B cell (primary cell): Measurements from ENCODE around the gene DCAF4. TPM values are rescaled to one million over a fixed set of nuclear protein-coding genes. Genes with fewer than 3 reads are reported as not detected.

Experiments
- ATAC-seq: fragments of 200-7000 bp; cut with Tn5 transposase; one replicate; pipeline ENCODE4 v1.10.0; 2021; ENCODE audit warnings: low read depth, mild to moderate bottlenecking, moderate number of reproducible peaks, moderate library complexity
- CTCF ChIA-PET: fragments of 350-600 bp; sonication (Branson Sonifier 250); formaldehyde crosslinking; loops from one replicate; lab custom pipeline; 2021; ENCODE audit warnings: antibody characterized with exemption, inconsistent platforms; lab: Charles Lee
- POLR2A ChIA-PET: fragments of 350-600 bp; sonication (Branson Sonifier 250); formaldehyde crosslinking; loops from one replicate; lab custom pipeline; 2021; ENCODE audit warnings: antibody characterized with exemption; lab: Charles Lee
- DNase-seq: peaks from one replicate; pipeline ENCODE4 v3.0.0; 2013
- H2AFZ ChIP-seq: 2 replicates; pipeline ENCODE4 v1.6.1; 2012; ENCODE audit warnings: mild to moderate bottlenecking, low read depth, low read length; ENCODE audit not compliant: insufficient read depth, poor library complexity, severe bottlenecking
- H3K27ac ChIP-seq, 2 donors: 1 replicate in 1 of 2; 2 replicates in 1 of 2; pipeline ENCODE4 v1.5.1; 2012 to 2013; ENCODE audit warnings: low read length in 2 of 2, mild to moderate bottlenecking in 2 of 2, moderate library complexity in 1 of 2
- H3K27me3 ChIP-seq, 4 experiments: fragments of 200-600 bp in 1 of 4; sonication (generic) in 1 of 4; replicated peaks in 1 of 4; 1 replicate in 2 of 4; 2 replicates in 2 of 4; pipeline versions ENCODE4 v1.6.1 to v1.7.0; 2013 to 2016; ENCODE audit warnings: low read length in 3 of 4, mild to moderate bottlenecking in 2 of 4, mixed read lengths in 1 of 4, moderate library complexity in 1 of 4; ENCODE audit not compliant: insufficient read depth in 4 of 4, control insufficient read depth in 3 of 4; ENCODE audit errors: control extremely low read depth in 1 of 4
- H3K36me3 ChIP-seq, 2 experiments: replicated peaks in 1 of 2; 1 replicate in 1 of 2; 2 replicates in 1 of 2; pipeline versions ENCODE4 v1.6.1 to v1.7.1; 2013; ENCODE audit warnings: low read length in 1 of 2; ENCODE audit not compliant: insufficient read depth in 2 of 2, control insufficient read depth in 1 of 2; ENCODE audit errors: control extremely low read depth in 1 of 2, extremely low read depth in 1 of 2
- H3K4me1 ChIP-seq, 2 donors: fragments of 200-600 bp in 1 of 2; sonication (generic) in 1 of 2; 1 replicate in 1 of 2; 2 replicates in 1 of 2; pipeline versions ENCODE4 v1.5.1 to v1.6.1; 2013 to 2017; ENCODE audit warnings: low read length in 2 of 2; ENCODE audit not compliant: control insufficient read depth in 2 of 2, insufficient read depth in 2 of 2
- H3K4me2 ChIP-seq: replicated peaks from 2 replicates; pipeline ENCODE3; 2012; ENCODE audit warnings: mild to moderate bottlenecking, low read depth, low read length; ENCODE audit not compliant: poor library complexity, severe bottlenecking
- H3K4me3 ChIP-seq, 5 experiments: fragments of 200-600 bp in 1 of 5; sonication (generic) in 1 of 5; 1 replicate in 3 of 5; 2 replicates in 2 of 5; pipeline versions ENCODE4 v1.5.1 to v1.7.0; 2011 to 2016; ENCODE audit warnings: low read length in 4 of 5, mild to moderate bottlenecking in 4 of 5, low read depth in 2 of 5, control low read depth in 1 of 5, moderate library complexity in 1 of 5; ENCODE audit not compliant: insufficient read depth in 1 of 5; ENCODE audit errors: control extremely low read depth in 1 of 5, extremely low read depth in 1 of 5
- H3K79me2 ChIP-seq: fragments of 200-600 bp; sonication (generic); one replicate; pipeline ENCODE4 v1.6.0; 2016; ENCODE audit warnings: low read length; ENCODE audit not compliant: control insufficient read depth, insufficient read depth
- H3K9ac ChIP-seq: fragments of 200-600 bp; sonication (generic); 2 replicates; pipeline ENCODE4 v1.6.1; 2017; ENCODE audit warnings: mild to moderate bottlenecking, low read length, moderate library complexity
- H3K9me3 ChIP-seq, 3 donors: one replicate each; pipeline versions ENCODE4 v1.6.1 to v1.7.1; 2013; ENCODE audit warnings: low read length in 2 of 3; ENCODE audit not compliant: control insufficient read depth in 2 of 3, insufficient read depth in 1 of 3; ENCODE audit errors: control extremely low read depth in 1 of 3
- H4K20me1 ChIP-seq: 2 replicates; pipeline ENCODE4 v1.6.0; 2012; ENCODE audit warnings: mild to moderate bottlenecking, low read length; ENCODE audit not compliant: insufficient read depth, control insufficient read depth, poor library complexity, severe bottlenecking
- H3K27ac Mint-ChIP-seq: one replicate; pipeline ENCODE4 v1.8.0; 2021; ENCODE audit warnings: mixed read lengths
- H3K27me3 Mint-ChIP-seq: one replicate; pipeline ENCODE4 v1.8.0; 2021; ENCODE audit warnings: mixed read lengths
- H3K4me1 Mint-ChIP-seq: one replicate; pipeline ENCODE4 v1.8.0; 2021; ENCODE audit warnings: mixed read lengths
- H3K4me3 Mint-ChIP-seq: one replicate; pipeline ENCODE4 v1.8.0; 2021; ENCODE audit warnings: mixed read lengths
- H3K9me3 Mint-ChIP-seq: one replicate; pipeline ENCODE4 v1.8.0; 2022; ENCODE audit warnings: mixed read lengths; ENCODE audit not compliant: insufficient read depth
- EZH2 ChIP-seq: IDR thresholded peaks from 2 replicates; pipeline ENCODE4 v1.6.1; 2012; ENCODE audit warnings: borderline replicate concordance, low read depth, mild to moderate bottlenecking, moderate library complexity, low read length; ENCODE audit not compliant: insufficient read depth, poor library complexity, severe bottlenecking
- WGBS: methylation state at CpG from one replicate; pipeline ENCODE4 v1.1.5; 2013; ENCODE audit warnings: missing lambda C conversion rate; ENCODE audit not compliant: insufficient coverage; 5-methylcytosine and 5-hydroxymethylcytosine counted together
- intact Hi-C: fragments of 100-400 bp; cut with micrococcal nuclease; formaldehyde crosslinking; loops from one replicate; pipeline ENCODE4 v1.10.0; 2022
- polyA plus RNA-seq: library from polyadenylated mRNA; depleted of rRNA; stranded (reverse); fragments of >200 nt; gene quantifications from 2 replicates; pipeline ENCODE4 v1.2.3, GENCODE V29; 2012
- total RNA-seq, 2 donors: library from RNA; stranded (reverse); fragments of 120-200 nt in 1 of 2; gene quantifications; 1 replicate in 1 of 2; 2 replicates in 1 of 2; pipeline versions ENCODE4 v1.2.3 to v1.2.4, GENCODE V29; 2013 to 2022
- TF ChIP-seq, protein P1 (sequence below): fragments of 200-600 bp; IDR thresholded peaks from one replicate; pipeline ENCODE4 v1.8.0; 2022; ENCODE audit warnings: antibody characterized with exemption, mild to moderate bottlenecking

The DCAF4 gene
- total and polyA plus RNA-seq, 2 donors (not counting 1 experiment from before 2014, with no cell fraction given) = 35.3 to 54.6 TPM

DNA sequence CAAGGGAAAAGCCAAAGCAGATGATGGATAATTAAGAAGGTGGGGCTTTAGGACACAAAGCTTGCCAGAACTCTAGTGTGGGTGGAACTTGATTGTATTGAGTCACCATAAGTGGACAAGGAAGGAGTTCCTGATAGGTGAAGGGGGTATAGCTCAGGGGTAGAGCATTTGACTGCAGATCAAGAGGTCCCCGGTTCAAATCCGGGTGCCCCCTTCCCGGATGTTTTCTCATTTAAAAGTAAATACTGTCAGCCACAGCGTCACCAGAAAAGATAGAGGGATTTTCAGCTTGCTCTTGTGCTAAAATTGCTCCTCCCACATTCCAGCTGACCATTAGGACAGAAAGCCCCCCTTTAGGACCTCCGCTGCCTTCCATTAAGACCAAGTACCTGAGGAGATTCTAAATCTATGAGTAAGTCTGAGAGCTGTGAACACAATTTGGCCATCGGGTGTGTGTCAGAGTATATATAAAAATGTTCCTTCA is 36.6 kb downstream of the DCAF4 start:
- POLR2A ChIA-PET = no interaction called here
- no peaks in the 10 kb centered on the region for H3K9me3 Mint-ChIP-seq
- no peak overlapping the region for H2AFZ ChIP-seq
- H3K4me3 Mint-ChIP-seq = no peak overlapping the region
- no peak for ATAC-seq
- H3K27ac ChIP-seq = no peak overlapping the region
- intact Hi-C loops = no loop called here
- H3K4me1 Mint-ChIP-seq = no peaks in the 10 kb centered on the region
- no CpG with 5 or more reads among the region's 6 CpGs for WGBS
- no peak overlapping the region for H3K9ac ChIP-seq
- no peaks in the 10 kb centered on the region for H3K79me2 ChIP-seq
- H4K20me1 ChIP-seq = no peaks in the 10 kb centered on the region
- no peak overlapping the region for H3K4me2 ChIP-seq
- H3K27me3 Mint-ChIP-seq = no peaks in the 10 kb centered on the region
- no peak overlapping the region for H3K4me3 ChIP-seq
- CTCF ChIA-PET = no interaction called here
- H3K36me3 ChIP-seq = peaks cover 0 to 27% of the 10 kb centered on the region in 2 experiments
- no peaks in the 10 kb centered on the region for H3K4me1 ChIP-seq
- DNase-seq = no peak
- no peak for TF ChIP-seq EZH2
- TF ChIP-seq, protein P1, sequence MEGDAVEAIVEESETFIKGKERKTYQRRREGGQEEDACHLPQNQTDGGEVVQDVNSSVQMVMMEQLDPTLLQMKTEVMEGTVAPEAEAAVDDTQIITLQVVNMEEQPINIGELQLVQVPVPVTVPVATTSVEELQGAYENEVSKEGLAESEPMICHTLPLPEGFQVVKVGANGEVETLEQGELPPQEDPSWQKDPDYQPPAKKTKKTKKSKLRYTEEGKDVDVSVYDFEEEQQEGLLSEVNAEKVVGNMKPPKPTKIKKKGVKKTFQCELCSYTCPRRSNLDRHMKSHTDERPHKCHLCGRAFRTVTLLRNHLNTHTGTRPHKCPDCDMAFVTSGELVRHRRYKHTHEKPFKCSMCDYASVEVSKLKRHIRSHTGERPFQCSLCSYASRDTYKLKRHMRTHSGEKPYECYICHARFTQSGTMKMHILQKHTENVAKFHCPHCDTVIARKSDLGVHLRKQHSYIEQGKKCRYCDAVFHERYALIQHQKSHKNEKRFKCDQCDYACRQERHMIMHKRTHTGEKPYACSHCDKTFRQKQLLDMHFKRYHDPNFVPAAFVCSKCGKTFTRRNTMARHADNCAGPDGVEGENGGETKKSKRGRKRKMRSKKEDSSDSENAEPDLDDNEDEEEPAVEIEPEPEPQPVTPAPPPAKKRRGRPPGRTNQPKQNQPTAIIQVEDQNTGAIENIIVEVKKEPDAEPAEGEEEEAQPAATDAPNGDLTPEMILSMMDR = no peak
- H3K9me3 ChIP-seq = no peaks in the 10 kb centered on the region
- H3K27me3 ChIP-seq = no peaks in the 10 kb centered on the region
- no peak overlapping the region for H3K27ac Mint-ChIP-seq

DNA sequence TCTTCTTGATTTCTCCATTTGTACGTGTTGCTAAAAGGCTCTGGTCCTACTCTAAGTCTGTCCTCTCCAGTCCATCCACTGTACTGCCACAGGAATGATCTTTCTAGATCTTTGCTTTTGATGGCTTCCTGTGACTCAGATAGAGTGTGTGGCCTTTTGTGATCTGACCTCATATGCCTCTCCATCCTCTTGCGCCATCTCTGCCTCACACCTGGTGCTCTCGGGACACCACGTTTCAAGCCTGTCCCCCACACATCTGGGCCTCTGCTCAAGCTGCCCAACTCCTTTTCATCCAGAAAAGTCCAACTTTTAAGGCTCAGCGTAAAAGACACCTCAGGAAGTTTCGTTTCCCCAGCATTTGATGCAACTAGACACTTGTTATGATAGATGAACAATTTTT is 39.0 kb downstream of the DCAF4 start:
- no peak overlapping the region for H3K27ac ChIP-seq
- ATAC-seq (no peak), DNase-seq (no peak)
- no peaks in the 10 kb centered on the region for H3K9me3 ChIP-seq
- Mint-ChIP-seq H3K27ac (no peak overlapping the region), H3K4me3 (no peak overlapping the region), H3K4me1 (no peaks in the 10 kb centered on the region), H3K9me3 (no peaks in the 10 kb centered on the region), H3K27me3 (no peaks in the 10 kb centered on the region)
- no peak overlapping the region for H3K9ac ChIP-seq
- ChIA-PET CTCF (no interaction called here), POLR2A (no interaction called here)
- no peaks in the 10 kb centered on the region for H3K4me1 ChIP-seq
- H3K79me2 ChIP-seq = no peaks in the 10 kb centered on the region
- intact Hi-C loops = no loop called here
- no peak overlapping the region for H3K4me2 ChIP-seq
- H3K36me3 ChIP-seq = peaks cover 1 to 19% of the 10 kb centered on the region in 2 experiments
- no peak for TF ChIP-seq EZH2
- TF ChIP-seq, protein P1 = no peak
- 80% methylated on average over 3 of the region's 6 CpGs for WGBS
- H3K27me3 ChIP-seq = no peaks in the 10 kb centered on the region
- no peak overlapping the region for H3K4me3 ChIP-seq
- no peak overlapping the region for H2AFZ ChIP-seq
- no peaks in the 10 kb centered on the region for H4K20me1 ChIP-seq
